IMR-90 (cell line): ENCODE results near the gene FBXL13.

Experiments
- BHLHE40 ChIP-seq: fragments of 150-350 bp; IDR thresholded peaks from 2 replicates; pipeline ENCODE4 v1.6.1; 2016; ENCODE audit warnings: mild to moderate bottlenecking, low read depth, low read length
- TF ChIP-seq, protein P1 (sequence below): conservative IDR thresholded peaks from 2 replicates; pipeline ENCODE4 v1.5.1; 2012; ENCODE audit warnings: mild to moderate bottlenecking, low read depth, low read length, improper control_type of control experiment

DNA sequence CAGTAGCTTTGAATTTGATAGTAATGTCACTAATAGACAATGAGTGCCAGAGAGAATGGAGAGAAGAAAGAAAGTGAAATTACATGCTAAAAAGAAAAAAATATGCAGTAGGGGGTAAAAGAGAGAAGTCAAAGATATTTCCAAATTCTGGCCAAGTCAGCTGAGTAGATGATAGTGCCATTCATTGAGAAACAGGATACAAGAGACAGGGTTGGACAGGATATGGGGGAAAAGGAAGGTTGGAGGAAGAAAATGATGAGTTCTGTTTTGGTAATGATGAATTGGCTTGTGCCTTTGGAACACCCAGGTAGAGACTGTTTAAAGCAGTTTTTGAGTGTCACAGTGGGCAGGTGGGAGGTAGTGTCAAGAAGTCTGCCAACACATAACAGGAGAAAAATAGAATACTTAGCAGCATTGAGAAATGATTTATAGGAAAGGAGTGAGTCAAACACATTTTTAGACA lies 83.5 kb downstream of the FBXL13 start:
- TF ChIP-seq BHLHE40 = no peak
- TF ChIP-seq, protein P1, sequence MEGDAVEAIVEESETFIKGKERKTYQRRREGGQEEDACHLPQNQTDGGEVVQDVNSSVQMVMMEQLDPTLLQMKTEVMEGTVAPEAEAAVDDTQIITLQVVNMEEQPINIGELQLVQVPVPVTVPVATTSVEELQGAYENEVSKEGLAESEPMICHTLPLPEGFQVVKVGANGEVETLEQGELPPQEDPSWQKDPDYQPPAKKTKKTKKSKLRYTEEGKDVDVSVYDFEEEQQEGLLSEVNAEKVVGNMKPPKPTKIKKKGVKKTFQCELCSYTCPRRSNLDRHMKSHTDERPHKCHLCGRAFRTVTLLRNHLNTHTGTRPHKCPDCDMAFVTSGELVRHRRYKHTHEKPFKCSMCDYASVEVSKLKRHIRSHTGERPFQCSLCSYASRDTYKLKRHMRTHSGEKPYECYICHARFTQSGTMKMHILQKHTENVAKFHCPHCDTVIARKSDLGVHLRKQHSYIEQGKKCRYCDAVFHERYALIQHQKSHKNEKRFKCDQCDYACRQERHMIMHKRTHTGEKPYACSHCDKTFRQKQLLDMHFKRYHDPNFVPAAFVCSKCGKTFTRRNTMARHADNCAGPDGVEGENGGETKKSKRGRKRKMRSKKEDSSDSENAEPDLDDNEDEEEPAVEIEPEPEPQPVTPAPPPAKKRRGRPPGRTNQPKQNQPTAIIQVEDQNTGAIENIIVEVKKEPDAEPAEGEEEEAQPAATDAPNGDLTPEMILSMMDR = no peak
